ENCODE results near the gene ZDHHC16.

DNA sequence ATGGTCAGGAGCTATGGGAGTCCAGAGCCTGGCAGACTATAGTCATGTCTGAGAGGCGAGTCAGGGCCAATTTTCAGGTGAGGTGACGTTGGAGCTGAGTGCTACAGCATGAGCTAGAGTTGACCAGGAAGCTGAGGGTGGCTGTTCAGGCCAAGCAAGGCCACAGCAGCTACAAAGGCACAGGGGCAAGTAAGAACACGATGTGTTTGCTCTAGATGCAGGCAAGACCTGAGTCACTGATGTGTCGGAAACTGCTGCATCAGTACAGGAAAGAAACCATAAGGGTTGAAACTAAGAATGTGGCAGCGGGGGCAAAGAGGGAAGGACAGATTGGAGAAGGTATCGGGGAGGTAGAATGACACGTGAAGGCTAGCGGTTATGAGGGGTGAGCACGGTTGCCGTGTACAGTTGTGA, 33.1 kb upstream of the ZDHHC16 start:
- TF ChIP-seq, protein P1, sequence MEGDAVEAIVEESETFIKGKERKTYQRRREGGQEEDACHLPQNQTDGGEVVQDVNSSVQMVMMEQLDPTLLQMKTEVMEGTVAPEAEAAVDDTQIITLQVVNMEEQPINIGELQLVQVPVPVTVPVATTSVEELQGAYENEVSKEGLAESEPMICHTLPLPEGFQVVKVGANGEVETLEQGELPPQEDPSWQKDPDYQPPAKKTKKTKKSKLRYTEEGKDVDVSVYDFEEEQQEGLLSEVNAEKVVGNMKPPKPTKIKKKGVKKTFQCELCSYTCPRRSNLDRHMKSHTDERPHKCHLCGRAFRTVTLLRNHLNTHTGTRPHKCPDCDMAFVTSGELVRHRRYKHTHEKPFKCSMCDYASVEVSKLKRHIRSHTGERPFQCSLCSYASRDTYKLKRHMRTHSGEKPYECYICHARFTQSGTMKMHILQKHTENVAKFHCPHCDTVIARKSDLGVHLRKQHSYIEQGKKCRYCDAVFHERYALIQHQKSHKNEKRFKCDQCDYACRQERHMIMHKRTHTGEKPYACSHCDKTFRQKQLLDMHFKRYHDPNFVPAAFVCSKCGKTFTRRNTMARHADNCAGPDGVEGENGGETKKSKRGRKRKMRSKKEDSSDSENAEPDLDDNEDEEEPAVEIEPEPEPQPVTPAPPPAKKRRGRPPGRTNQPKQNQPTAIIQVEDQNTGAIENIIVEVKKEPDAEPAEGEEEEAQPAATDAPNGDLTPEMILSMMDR (IDR thresholded peaks at IDR 0.05), result no peak
- TF ChIP-seq POLR2AphosphoS5 (IDR thresholded peaks at IDR 0.05), result no peak

All from upper lobe of left lung (tissue), 4 donors.